ENCODE results near the gene SETD1B. TPM values are rescaled to one million over a fixed set of nuclear protein-coding genes. Genes with fewer than 3 reads are reported as not detected.

The SETD1B gene
- total RNA-seq, 4 donors from 2014 or later: 10.1 to 15.0 (median 11.6) TPM

GRCh38 chr12:121838126-121838525 is 34.3 kb downstream of the SETD1B start:
- H3K4me3 ChIP-seq (ENCODE audit: low read depth, poor library complexity, severe bottlenecking): no peak overlapping the region
- no peak for DNase-seq (ENCODE audit: low spot score in 2 of 2)
- intact Hi-C loops (cut with DNase I; ENCODE audit: low total_unique reads): no loop called here
- TF ChIP-seq CTCF (IDR thresholded peaks at IDR 0.05) (no peak), POLR2A (IDR thresholded peaks at IDR 0.05) (no peak)
- WGBS, 2 donors: 79 to 81% methylated on average over 5 of the region's 5 CpGs

GRCh38 chr12:121839106-121839992 is 35.5 kb downstream of the SETD1B start:
- TF ChIP-seq POLR2A (IDR thresholded peaks at IDR 0.05): no peak
- TF ChIP-seq CTCF (IDR thresholded peaks at IDR 0.05): no peak
- 12 to 17% methylated on average over 31 to 53 of the region's 53 CpGs for WGBS, 2 donors
- H3K4me3 ChIP-seq (ENCODE audit: low read depth, poor library complexity, severe bottlenecking): peak overlapping the region; percentile 20
- intact Hi-C loops (cut with DNase I; ENCODE audit: low total_unique reads): no loop called here
- peak; percentile 99 to 100 for DNase-seq (ENCODE audit: low spot score in 2 of 2)

- TF ChIP-seq CTCF (IDR thresholded peaks at IDR 0.05) (no peak), POLR2A (IDR thresholded peaks at IDR 0.05) (no peak)
- no peak for DNase-seq (ENCODE audit: low spot score in 2 of 2)
- intact Hi-C loops (cut with DNase I; ENCODE audit: low total_unique reads): no loop called here
- H3K4me3 ChIP-seq (ENCODE audit: low read depth, poor library complexity, severe bottlenecking): peak overlapping the region; percentile 20
- WGBS, 2 donors: 75 to 76% methylated on average over 24 of the region's 24 CpGs
Observed at GRCh38 chr12:121839993-121840761, 36.4 kb downstream of the SETD1B start.

- H3K4me3 ChIP-seq (ENCODE audit: low read depth, poor library complexity, severe bottlenecking): no peak overlapping the region
- DNase-seq (ENCODE audit: low spot score in 2 of 2): no peak
- intact Hi-C loops (cut with DNase I; ENCODE audit: low total_unique reads): no loop called here
- no peak for TF ChIP-seq CTCF (IDR thresholded peaks at IDR 0.05)
- TF ChIP-seq POLR2A (IDR thresholded peaks at IDR 0.05): no peak
- WGBS, 2 donors: 77 to 79% methylated on average over 13 of the region's 13 CpGs
Observed at GRCh38 chr12:121843236-121843982, 39.6 kb downstream of the SETD1B start.

GRCh38 chr12:121845701-121846100 is 41.9 kb downstream of the SETD1B start:
- intact Hi-C loops (cut with DNase I; ENCODE audit: low total_unique reads): no loop called here
- 92 to 97% methylated on average over 1 of the region's 1 CpG for WGBS, 2 donors
- TF ChIP-seq CTCF (IDR thresholded peaks at IDR 0.05) (no peak), POLR2A (IDR thresholded peaks at IDR 0.05) (no peak)
- DNase-seq (ENCODE audit: low spot score in 2 of 2): no peak
- no peak overlapping the region for H3K4me3 ChIP-seq (ENCODE audit: low read depth, poor library complexity, severe bottlenecking)
